GM19099 (cell line): ENCODE data around the gene RPS14.
A peak's percentile ranks its signal among the peaks of the same experiment; 100 is the strongest.

Experiments
- POLR2A ChIP-seq: IDR thresholded peaks from 3 replicates; pipeline ENCODE4 v1.6.1; 2011; ENCODE audit warnings: low read depth; ENCODE audit not compliant: insufficient read length; ENCODE audit errors: extremely low read depth

The RPS14 gene

GRCh38 chr5:150404121-150404520, 45.4 kb downstream of the RPS14 start:
- no peak for TF ChIP-seq POLR2A

GRCh38 chr5:150402901-150403342, 46.6 kb downstream of the RPS14 start:
- TF ChIP-seq POLR2A: peak; percentile 60

- TF ChIP-seq POLR2A: peak; percentile 6
These were observed 47.2 kb downstream of the RPS14 start for GRCh38 chr5:150402229-150402773.

- no peak for TF ChIP-seq POLR2A
These were observed 47.9 kb downstream of the RPS14 start for GRCh38 chr5:150401376-150402228.

- peak; percentile 61 for TF ChIP-seq POLR2A
These were observed 48.5 kb downstream of the RPS14 start for GRCh38 chr5:150401076-150401375.

DNA sequence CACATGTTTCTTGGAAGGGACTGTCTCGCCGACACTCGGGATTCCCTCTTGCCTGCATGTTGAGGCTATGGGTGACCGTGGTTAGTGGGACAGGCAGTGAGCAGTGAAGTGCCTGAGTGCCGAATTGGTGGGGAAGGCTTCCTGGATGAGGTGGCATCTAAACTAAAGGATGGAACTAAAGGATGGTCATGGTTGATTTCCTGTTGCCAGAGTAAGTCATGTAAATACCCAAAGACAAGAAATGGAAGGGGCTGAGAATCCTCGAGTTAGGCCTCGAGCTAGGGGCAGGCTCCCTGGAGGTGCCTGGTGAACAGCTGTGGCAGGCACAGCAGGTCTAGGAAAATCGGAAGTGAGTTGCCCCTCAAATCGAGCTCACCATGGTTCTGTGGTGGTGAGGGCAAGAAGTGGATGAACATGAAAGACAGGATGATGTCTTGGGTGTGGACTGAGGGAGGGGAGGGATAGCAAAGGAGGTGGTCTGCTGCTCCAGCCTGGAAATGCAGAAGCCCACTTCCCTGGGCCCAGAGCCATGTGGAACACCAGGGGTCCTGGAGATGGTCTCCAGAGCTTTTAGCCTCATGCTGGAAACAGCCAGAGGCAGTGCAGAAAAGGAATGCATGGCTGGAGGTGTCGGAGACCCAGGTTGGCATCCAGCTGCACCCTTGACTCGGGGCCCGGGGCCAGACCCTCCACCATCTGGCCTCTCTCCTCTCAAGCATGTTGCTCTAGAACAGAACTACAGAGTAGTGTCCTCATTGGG, 49.0 kb downstream of the RPS14 start:
- peak; percentile 76 for TF ChIP-seq POLR2A

DNA sequence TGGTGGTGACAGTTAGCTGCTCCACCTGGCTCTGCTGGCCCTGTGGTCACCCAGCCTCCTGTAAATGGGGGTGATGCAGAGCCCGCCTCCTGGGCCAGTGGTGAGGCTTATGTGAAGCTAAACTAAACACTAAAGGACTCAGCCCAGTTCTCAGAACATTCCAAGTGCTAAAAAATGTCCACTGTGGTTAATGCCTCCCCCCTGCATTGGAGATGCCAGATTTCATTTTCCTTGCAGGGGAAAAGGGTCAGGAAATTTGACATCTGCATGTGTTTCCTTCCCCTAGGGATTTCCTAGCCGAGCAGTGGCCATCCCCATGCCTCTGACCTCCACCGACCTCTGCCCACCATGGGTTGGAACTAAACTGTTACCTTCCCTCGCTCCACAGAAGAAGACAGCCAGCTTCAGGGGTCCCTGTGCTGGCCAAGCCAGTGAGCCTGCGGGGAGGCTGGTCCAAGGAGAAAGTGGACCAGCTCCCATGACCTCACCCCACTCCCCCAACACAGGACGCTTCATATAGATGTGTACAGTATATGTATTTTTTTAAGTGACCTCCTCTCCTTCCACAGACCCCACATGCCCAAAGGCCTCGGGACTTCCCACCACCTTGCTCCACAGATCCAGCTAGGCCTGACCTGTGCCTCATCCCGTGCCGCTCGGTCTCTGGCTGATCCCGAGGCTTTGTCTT, 49.9 kb downstream of the RPS14 start:
- peak; percentile 52 for TF ChIP-seq POLR2A

DNA sequence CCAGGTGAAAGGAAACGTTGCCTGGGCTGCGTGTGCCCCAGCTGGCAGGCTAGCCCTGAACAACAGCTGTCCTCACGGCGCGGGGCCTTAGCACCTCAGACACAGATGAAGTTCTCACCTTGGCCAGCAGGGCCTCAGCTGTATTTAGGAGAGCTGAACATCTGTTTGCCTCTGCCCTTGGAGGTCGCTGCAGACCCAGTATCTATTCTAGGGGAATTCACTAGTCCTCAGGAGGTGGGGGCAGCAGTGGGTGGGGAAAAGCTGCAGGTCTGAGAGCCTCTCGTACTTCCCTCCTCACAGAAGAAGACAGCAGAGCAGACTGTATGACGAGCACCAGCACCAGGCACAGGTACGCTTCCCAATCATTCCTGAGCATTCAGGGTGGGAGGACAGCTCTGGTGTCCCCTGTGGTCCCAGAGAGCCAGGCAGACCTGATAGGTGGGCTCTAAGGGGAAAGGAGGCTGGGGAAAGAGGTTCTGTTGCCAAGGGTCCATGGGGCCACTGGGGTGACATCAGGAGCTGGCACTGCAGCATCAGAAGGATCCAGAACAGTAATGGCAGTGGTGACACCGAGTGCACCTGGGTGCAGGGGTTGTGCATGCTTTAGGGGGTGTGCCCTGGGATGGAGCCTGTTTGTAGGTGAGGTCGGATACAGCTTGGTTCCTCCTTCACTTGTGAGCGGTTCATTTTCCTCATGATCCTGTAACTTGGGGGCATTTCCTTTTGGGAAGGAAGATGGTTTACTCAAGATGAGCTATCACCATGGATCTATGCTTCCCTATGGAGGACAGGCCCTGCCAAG, 50.6 kb downstream of the RPS14 start:
- TF ChIP-seq POLR2A: peak; percentile 68

- TF ChIP-seq POLR2A: no peak
These were observed 51.5 kb downstream of the RPS14 start for GRCh38 chr5:150397782-150398721.

- no peak for TF ChIP-seq POLR2A
These were observed 52.3 kb downstream of the RPS14 start for GRCh38 chr5:150397146-150397781.

- TF ChIP-seq POLR2A: no peak
These were observed 53.3 kb downstream of the RPS14 start for GRCh38 chr5:150396267-150396666.

DNA sequence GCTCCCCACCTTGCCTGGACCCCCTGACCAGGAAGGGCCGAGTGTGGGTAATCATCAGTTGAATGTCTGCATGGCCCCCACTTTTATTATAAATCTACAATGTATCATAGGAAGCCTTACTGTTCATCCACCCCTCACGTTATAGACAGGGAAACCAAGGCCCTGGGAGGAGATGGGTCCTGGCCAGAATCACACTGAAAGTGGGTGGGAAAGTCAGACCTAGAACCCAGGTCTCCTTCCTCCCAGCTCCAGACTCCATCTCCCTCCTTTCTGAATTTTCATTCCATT, 53.9 kb downstream of the RPS14 start:
- TF ChIP-seq POLR2A: no peak
